PC-9 (cell line): ENCODE measurements around the gene KLHL4.

ENCODE experiments used
- EZH2 ChIP-seq: fragments of 200-600 bp; sonication (generic); IDR thresholded peaks from 2 replicates; pipeline ENCODE4 v1.8.0; 2017; ENCODE audit warnings: antibody characterized with exemption, low read depth
- TF ChIP-seq, protein P1 (sequence below): fragments of 200-600 bp; sonication (generic); conservative IDR thresholded peaks from 2 replicates; pipeline ENCODE4 v1.6.1; 2017; ENCODE audit warnings: mixed run types, antibody characterized with exemption, mild to moderate bottlenecking, moderate library complexity

DNA sequence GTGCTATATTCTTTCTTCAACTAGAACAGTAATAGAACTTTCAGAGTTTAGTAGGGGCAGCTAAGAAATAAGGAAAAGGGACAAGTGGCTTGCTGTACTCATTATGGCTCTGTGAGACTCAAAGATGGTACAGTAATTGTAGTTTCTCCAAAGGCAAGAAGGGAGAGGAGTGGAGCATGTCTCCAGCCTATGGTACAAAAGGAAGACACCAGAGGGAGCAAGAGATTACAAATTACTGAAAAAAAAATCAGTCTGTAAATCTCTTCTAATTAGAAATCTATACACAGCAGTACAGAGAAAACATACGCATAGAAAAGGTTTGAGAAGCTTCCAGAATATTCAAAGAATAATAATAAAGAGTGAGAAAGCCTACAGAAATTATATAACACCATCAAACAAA, 61.4 kb downstream of the KLHL4 start:
- TF ChIP-seq, protein P1, sequence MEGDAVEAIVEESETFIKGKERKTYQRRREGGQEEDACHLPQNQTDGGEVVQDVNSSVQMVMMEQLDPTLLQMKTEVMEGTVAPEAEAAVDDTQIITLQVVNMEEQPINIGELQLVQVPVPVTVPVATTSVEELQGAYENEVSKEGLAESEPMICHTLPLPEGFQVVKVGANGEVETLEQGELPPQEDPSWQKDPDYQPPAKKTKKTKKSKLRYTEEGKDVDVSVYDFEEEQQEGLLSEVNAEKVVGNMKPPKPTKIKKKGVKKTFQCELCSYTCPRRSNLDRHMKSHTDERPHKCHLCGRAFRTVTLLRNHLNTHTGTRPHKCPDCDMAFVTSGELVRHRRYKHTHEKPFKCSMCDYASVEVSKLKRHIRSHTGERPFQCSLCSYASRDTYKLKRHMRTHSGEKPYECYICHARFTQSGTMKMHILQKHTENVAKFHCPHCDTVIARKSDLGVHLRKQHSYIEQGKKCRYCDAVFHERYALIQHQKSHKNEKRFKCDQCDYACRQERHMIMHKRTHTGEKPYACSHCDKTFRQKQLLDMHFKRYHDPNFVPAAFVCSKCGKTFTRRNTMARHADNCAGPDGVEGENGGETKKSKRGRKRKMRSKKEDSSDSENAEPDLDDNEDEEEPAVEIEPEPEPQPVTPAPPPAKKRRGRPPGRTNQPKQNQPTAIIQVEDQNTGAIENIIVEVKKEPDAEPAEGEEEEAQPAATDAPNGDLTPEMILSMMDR: peak; percentile 36; the same call in 1 of the 2 replicates
- no peak for TF ChIP-seq EZH2
